ENCODE measurements around the gene VAV3.

DNA sequence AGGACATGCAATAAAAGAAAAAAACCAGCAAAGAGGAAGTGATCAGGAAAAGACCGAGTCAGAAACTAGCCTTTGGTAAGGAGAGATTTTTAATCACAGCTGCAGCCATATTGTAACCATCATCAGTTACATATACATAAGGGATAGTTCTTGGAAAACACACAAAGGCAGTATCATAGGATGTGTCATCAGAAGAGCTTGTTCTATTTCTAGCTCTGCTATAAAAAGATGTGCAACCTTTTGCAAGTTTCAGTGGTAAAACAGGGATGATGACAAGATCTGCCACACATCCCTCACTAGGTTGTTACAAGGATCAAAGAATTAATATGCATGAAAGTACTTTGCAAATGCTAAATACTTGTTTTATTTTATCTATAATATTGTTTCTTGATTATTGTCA is 342.0 kb downstream of the VAV3 start:
- TF ChIP-seq POLR2A (IDR thresholded peaks at IDR 0.05): no peak
- TF ChIP-seq, protein P1, sequence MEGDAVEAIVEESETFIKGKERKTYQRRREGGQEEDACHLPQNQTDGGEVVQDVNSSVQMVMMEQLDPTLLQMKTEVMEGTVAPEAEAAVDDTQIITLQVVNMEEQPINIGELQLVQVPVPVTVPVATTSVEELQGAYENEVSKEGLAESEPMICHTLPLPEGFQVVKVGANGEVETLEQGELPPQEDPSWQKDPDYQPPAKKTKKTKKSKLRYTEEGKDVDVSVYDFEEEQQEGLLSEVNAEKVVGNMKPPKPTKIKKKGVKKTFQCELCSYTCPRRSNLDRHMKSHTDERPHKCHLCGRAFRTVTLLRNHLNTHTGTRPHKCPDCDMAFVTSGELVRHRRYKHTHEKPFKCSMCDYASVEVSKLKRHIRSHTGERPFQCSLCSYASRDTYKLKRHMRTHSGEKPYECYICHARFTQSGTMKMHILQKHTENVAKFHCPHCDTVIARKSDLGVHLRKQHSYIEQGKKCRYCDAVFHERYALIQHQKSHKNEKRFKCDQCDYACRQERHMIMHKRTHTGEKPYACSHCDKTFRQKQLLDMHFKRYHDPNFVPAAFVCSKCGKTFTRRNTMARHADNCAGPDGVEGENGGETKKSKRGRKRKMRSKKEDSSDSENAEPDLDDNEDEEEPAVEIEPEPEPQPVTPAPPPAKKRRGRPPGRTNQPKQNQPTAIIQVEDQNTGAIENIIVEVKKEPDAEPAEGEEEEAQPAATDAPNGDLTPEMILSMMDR (IDR thresholded peaks at IDR 0.05): no peak

All from adrenal gland (tissue), 5 donors.